Measurements from ENCODE around the gene FREM2. TPM values are rescaled to one million over a fixed set of nuclear protein-coding genes. Genes with fewer than 3 reads are reported as not detected.

The FREM2 gene
- total RNA-seq, 3 donors from 2014 or later = 0.03 TPM

DNA sequence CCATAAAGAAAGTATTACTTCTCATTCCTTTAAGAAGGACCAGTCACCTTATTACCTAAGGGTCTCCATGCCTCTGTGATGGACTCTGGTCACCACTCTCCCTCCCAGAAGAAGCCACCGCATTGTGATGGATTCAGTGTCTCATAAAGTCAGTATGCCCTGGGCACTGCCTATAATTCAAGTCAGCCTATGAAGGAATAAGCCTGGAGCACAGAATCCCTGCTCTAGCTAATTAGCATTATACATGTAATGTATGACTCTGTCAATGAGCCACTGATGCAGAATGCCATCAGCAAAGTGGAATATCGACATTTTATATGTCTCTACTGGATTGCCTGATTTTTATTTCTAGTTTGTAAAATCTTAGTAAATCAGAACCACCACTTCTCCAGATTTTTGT lies 14.9 kb upstream of the FREM2 start:
- DNase-seq (no peak), ATAC-seq (no peak)
- H3K4me1 Mint-ChIP-seq (ENCODE audit: low read depth) = no peaks in the 10 kb centered on the region
- no peaks in the 10 kb centered on the region for H3K36me3 Mint-ChIP-seq (ENCODE audit: insufficient read depth)
- H3K27me3 Mint-ChIP-seq (ENCODE audit: low read depth) = no peaks in the 10 kb centered on the region
- H3K9me3 Mint-ChIP-seq = no peaks in the 10 kb centered on the region
- no peak overlapping the region for H3K4me3 Mint-ChIP-seq

DNA sequence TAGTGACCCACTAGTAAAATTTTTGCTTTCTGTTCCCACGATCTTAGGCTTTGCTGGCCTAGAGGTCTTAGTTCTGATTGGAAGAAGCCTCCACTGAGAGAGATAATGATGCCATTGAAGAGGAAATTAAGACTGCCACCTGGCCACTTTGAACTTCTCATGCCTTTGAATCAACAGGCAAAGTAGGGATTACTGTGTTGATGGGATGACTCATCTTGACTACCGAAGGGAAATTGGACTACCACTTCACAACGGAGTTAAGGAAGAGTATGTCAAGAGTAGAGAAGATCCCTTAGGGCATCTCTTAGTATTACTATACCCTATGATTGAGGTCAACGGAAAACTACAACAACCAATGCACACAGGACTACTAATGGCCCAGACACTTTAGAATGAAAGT lies 12.7 kb upstream of the FREM2 start:
- no peaks in the 10 kb centered on the region for H3K36me3 Mint-ChIP-seq (ENCODE audit: insufficient read depth)

DNA sequence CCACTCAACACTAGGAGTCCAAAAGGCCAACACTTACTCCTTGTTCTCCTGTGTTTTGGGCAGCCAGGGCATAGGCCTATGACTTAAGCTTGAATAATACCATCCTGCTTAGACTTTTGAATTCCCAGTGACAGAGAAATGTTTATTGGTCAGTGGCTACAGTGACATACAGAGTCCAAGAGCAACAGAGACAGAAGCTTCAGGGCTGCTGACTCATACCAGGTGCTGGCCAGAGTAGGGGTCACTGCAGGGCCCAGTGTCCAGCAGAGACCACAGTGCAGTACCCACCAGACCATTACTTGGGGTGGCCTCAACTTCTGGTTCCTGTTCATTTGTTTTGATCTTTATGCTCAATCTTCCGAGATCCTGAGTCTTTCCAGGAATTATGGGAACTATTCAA lies 6.0 kb upstream of the FREM2 start:
- no peaks in the 10 kb centered on the region for H3K36me3 Mint-ChIP-seq (ENCODE audit: insufficient read depth)
- no peak for ATAC-seq

More for the DNA sequence above, 12.7 kb upstream of the FREM2 start:
- H3K9me3 Mint-ChIP-seq = no peaks in the 10 kb centered on the region
- no peaks in the 10 kb centered on the region for H3K4me1 Mint-ChIP-seq (ENCODE audit: low read depth)
- no peak overlapping the region for H3K4me3 Mint-ChIP-seq
- ATAC-seq (no peak), DNase-seq (no peak)
- H3K27me3 Mint-ChIP-seq (ENCODE audit: low read depth) = peaks cover 2% of the 10 kb centered on the region

DNA sequence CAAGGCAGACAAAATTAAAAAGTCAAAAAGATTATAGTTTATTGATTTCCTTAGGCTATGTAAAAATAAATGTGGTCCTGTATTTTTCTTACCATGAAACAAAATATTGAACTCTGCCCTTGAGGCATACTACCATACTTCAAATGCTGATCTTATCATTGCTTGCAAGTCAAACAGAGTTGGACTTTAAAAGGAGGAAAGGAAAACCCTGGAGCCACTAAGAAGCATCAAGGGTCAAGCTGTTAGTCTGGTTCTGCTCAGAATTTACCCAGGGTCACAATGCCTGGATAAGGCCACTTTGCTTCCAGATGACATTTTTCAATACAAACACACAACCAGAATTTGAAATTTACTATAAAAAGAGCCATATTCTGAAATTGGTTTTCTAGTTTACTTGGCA lies 2.2 kb upstream of the FREM2 start:
- ATAC-seq = no peak
- Mint-ChIP-seq H3K9me3 (no peaks in the 10 kb centered on the region), H3K36me3 (ENCODE audit: insufficient read depth) (no peaks in the 10 kb centered on the region), H3K27me3 (ENCODE audit: low read depth) (peaks cover 23% of the 10 kb centered on the region), H3K4me3 (no peak overlapping the region), H3K4me1 (ENCODE audit: low read depth) (no peaks in the 10 kb centered on the region)
- DNase-seq = no peak

More for the DNA sequence above, 6.0 kb upstream of the FREM2 start:
- H3K4me3 Mint-ChIP-seq = no peak overlapping the region
- no peaks in the 10 kb centered on the region for H3K4me1 Mint-ChIP-seq (ENCODE audit: low read depth)
- H3K9me3 Mint-ChIP-seq = no peaks in the 10 kb centered on the region
- H3K27me3 Mint-ChIP-seq (ENCODE audit: low read depth) = peaks cover 8% of the 10 kb centered on the region
- no peak for DNase-seq

DNA sequence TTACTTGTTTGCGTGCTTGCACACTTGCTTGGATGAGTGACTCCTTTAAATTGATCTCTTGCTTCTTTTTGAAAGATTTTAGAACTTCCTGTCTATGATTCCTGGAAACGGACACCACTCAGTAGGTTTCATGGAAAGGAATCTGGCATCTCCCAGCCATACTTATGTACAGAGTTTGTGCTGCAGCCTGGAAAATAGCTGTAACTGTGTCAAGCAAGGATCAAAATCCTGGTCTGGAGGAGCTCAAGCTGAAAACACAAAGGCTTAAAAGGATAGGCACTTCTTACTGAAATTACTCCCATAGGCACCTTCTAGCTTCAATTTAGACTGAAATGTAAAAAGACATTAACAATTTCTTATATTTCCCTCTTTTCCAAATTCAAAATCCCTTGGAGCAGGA lies 1.4 kb upstream of the FREM2 start:
- H3K9me3 Mint-ChIP-seq = no peaks in the 10 kb centered on the region
- ATAC-seq = no peak
- peaks cover 23% of the 10 kb centered on the region for H3K27me3 Mint-ChIP-seq (ENCODE audit: low read depth)
- H3K4me3 Mint-ChIP-seq = no peak overlapping the region
- no peaks in the 10 kb centered on the region for H3K4me1 Mint-ChIP-seq (ENCODE audit: low read depth)
- DNase-seq = no peak
- no peaks in the 10 kb centered on the region for H3K36me3 Mint-ChIP-seq (ENCODE audit: insufficient read depth)

DNA sequence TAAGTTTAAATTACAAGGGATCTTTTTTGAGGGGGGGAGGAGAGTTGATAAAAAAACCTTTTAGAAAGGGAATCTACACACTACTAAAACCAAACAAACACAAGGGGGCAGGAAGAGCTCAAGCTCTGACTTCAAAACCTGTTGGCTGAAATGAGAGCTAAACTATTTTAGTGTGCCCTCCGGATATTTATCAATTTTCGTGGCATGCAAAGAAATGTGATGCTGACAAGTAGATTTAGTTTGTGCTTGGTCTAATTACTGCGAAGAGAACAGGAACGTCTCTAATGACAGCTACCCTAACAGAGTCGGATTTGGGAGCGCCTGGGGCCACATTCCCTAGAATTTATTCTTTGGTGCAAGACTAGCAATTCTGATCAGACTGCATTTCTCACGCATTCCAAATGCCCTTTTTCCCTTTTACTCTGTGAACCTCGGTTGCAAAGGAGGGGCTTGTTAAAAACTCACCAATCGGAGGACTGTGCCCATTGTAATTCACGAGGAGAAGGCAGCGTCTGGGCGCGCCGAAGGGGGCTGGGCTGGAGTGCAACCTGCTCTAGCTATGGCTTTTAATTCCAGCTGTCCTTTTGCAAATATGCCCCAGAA lies 802 bp upstream of the FREM2 start:
- H3K27me3 Mint-ChIP-seq (ENCODE audit: low read depth) = peaks cover 23% of the 10 kb centered on the region
- no peak for DNase-seq
- H3K9me3 Mint-ChIP-seq = no peaks in the 10 kb centered on the region
- no peak for ATAC-seq
- no peaks in the 10 kb centered on the region for H3K4me1 Mint-ChIP-seq (ENCODE audit: low read depth)
- H3K4me3 Mint-ChIP-seq = no peak overlapping the region
- H3K36me3 Mint-ChIP-seq (ENCODE audit: insufficient read depth) = no peaks in the 10 kb centered on the region

DNA sequence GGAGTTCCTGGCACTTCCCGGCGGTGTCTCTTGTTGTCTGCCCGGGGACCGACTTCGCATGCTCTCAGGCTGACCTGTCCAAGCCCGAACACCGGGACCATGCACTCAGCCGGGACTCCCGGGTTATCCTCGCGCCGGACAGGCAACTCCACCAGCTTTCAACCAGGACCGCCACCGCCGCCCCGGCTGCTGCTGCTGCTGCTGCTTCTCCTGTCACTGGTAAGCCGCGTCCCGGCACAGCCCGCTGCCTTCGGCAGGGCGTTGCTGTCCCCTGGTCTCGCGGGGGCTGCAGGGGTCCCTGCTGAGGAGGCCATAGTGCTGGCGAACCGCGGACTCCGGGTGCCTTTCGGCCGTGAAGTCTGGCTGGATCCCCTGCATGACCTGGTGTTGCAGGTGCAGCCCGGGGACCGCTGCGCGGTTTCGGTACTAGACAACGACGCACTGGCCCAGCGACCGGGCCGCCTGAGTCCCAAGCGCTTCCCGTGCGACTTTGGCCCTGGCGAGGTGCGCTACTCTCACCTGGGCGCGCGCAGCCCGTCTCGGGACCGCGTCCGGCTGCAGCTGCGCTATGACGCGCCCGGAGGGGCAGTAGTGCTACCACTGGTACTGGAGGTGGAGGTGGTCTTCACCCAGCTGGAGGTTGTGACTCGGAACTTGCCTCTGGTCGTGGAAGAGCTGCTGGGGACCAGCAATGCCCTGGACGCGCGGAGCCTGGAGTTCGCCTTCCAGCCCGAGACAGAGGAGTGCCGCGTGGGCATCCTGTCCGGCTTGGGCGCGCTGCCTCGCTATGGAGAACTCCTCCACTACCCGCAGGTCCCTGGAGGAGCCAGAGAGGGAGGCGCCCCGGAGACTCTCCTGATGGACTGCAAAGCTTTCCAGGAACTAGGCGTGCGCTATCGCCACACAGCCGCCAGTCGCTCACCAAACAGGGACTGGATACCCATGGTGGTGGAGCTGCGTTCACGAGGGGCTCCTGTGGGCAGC lies 661 bp downstream of the FREM2 start:
- ATAC-seq = peak in 1 of 2 donors; percentile 38
- Mint-ChIP-seq H3K36me3 (ENCODE audit: insufficient read depth) (no peaks in the 10 kb centered on the region), H3K4me3 (no peak overlapping the region), H3K9me3 (no peaks in the 10 kb centered on the region), H3K27me3 (ENCODE audit: low read depth) (peaks cover 23% of the 10 kb centered on the region), H3K4me1 (ENCODE audit: low read depth) (no peaks in the 10 kb centered on the region)
- DNase-seq = no peak

DNA sequence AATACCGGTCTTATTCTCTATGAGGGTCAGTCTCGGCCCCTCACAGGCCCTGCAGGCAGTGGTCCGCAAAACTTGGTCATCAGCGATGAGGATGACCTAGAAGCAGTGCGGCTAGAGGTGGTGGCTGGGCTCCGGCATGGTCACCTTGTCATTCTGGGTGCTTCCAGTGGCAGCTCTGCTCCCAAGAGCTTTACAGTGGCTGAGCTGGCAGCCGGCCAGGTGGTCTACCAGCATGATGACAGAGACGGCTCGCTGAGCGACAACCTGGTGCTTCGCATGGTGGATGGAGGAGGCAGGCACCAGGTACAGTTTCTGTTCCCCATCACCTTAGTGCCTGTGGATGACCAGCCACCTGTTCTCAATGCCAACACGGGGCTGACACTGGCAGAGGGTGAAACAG lies 1.8 kb downstream of the FREM2 start:
- H3K4me1 Mint-ChIP-seq (ENCODE audit: low read depth) = no peaks in the 10 kb centered on the region
- DNase-seq (no peak), ATAC-seq (no peak)
- H3K36me3 Mint-ChIP-seq (ENCODE audit: insufficient read depth) = no peaks in the 10 kb centered on the region
- H3K4me3 Mint-ChIP-seq = no peak overlapping the region
- peaks cover 23% of the 10 kb centered on the region for H3K27me3 Mint-ChIP-seq (ENCODE audit: low read depth)
- no peaks in the 10 kb centered on the region for H3K9me3 Mint-ChIP-seq

DNA sequence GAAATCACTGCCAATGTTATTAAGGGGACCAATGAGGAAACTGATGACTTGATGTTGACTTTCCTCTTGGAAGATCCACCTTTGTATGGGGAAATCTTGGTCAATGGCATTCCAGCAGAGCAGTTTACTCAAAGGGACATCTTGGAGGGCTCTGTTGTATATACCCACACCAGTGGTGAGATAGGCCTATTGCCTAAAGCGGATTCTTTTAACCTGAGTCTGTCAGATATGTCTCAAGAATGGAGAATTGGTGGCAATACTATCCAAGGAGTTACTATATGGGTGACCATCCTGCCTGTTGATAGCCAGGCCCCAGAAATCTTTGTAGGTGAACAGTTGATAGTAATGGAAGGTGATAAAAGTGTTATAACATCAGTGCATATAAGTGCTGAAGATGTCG lies 3.4 kb downstream of the FREM2 start:
- Mint-ChIP-seq H3K4me3 (no peak overlapping the region), H3K4me1 (ENCODE audit: low read depth) (no peaks in the 10 kb centered on the region), H3K36me3 (ENCODE audit: insufficient read depth) (no peaks in the 10 kb centered on the region), H3K9me3 (no peaks in the 10 kb centered on the region), H3K27me3 (ENCODE audit: low read depth) (peaks cover 19% of the 10 kb centered on the region)
- DNase-seq (no peak), ATAC-seq (no peak)

DNA sequence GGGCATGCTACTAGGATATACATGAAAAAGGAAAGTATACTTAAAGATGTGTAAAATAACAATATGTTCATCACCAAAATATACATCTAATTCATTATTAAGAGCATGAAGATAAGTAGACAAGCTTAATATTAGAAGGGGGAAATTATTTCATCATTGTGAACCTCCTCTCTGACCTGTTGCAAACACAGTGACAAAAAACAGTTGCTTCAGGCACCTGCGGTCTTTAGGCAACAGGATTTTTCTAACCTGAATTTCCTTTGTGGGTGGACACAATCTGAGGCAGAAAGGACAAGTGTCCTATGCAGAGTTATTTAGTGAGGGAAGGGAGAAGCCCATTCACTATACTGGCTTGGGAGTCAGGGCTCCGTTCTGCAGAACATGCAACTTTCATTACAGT lies 6.3 kb downstream of the FREM2 start:
- Mint-ChIP-seq H3K9me3 (no peaks in the 10 kb centered on the region), H3K4me3 (no peak overlapping the region), H3K27me3 (ENCODE audit: low read depth) (peaks cover 2% of the 10 kb centered on the region), H3K36me3 (ENCODE audit: insufficient read depth) (no peaks in the 10 kb centered on the region), H3K4me1 (ENCODE audit: low read depth) (no peaks in the 10 kb centered on the region)
- DNase-seq (no peak), ATAC-seq (no peak)

DNA sequence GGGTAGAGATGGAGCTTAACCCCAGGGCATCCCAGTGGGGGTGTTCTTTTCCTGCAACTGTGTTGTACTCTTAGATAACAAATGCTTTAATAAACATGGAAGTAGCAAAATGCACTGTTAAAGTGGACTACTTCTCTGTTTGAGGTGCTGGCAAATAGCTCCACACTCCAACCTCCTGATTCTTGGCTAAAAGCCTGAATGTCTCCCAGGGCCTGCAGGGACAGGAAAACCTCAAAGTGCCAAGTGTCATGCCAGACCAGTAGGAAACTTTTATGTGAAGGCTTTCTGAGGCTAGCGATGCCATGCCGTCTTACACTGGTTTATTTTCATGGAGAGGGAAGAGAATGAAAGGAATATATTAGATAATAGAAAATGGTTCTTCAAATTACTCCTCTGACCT lies 6.8 kb downstream of the FREM2 start:
- DNase-seq (no peak), ATAC-seq (no peak)
- H3K36me3 Mint-ChIP-seq (ENCODE audit: insufficient read depth) = no peaks in the 10 kb centered on the region
- H3K9me3 Mint-ChIP-seq = no peaks in the 10 kb centered on the region
- H3K27me3 Mint-ChIP-seq (ENCODE audit: low read depth) = no peaks in the 10 kb centered on the region
- no peaks in the 10 kb centered on the region for H3K4me1 Mint-ChIP-seq (ENCODE audit: low read depth)
- H3K4me3 Mint-ChIP-seq = no peak overlapping the region

DNA sequence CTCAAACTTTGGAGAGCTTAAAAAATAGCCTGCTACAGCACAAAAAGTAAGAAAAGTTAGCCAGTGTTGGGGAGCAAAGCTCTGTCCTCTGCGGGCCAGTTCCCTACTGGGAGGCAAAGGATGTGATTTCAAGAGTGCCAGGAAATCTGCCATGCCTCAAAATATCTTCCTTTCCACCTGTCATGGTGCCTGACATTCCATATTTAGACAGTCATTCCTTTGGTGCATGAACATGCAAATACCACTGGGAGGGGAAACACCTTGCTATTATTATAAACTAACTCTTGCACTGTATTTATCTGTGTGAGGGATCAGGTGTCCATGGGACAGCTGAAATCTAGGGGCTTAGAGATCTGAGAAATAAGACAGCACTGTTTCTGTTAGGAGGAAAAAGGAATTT lies 10.3 kb downstream of the FREM2 start:
- H3K9me3 Mint-ChIP-seq = no peaks in the 10 kb centered on the region
- no peaks in the 10 kb centered on the region for H3K4me1 Mint-ChIP-seq (ENCODE audit: low read depth)
- DNase-seq = no peak
- H3K27me3 Mint-ChIP-seq (ENCODE audit: low read depth) = no peaks in the 10 kb centered on the region
- no peaks in the 10 kb centered on the region for H3K36me3 Mint-ChIP-seq (ENCODE audit: insufficient read depth)
- ATAC-seq = no peak
- H3K4me3 Mint-ChIP-seq = no peak overlapping the region

DNA sequence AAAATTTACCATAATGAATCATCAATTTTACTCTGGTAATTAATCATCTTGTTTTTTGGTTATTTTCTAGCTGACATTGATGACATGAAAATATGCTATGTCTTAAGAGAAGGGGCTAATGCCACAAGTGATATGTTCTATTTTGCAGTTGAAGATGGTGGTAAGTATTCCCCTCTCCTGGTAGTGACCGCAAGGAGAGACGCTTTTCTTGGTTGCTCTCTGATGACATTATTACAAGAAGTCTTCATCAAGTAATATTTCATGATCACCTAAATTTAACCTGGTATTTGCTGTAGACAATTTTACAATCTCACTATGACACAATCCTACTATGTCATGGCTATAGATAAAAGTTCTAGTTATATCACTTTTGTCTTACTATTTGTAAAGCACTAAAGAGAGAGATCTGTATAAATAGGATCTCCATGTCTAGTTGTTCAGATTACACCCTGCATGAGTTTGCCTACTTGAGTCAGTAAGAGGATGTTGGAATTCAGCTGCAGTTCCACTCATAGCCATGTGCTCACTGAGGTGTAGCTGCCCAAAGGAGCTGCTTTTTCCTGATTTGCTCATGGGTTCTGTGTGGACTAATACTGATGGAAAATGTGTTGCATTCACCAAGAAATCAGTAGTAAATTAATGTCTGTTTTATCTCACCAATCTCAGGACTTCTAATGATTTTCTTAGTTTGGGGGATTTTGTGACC lies 10.9 kb downstream of the FREM2 start:
- ATAC-seq (no peak), DNase-seq (no peak)
- H3K4me3 Mint-ChIP-seq = no peak overlapping the region
- H3K36me3 Mint-ChIP-seq (ENCODE audit: insufficient read depth) = no peaks in the 10 kb centered on the region
- H3K4me1 Mint-ChIP-seq (ENCODE audit: low read depth) = no peaks in the 10 kb centered on the region
- H3K27me3 Mint-ChIP-seq (ENCODE audit: low read depth) = no peaks in the 10 kb centered on the region
- no peaks in the 10 kb centered on the region for H3K9me3 Mint-ChIP-seq

DNA sequence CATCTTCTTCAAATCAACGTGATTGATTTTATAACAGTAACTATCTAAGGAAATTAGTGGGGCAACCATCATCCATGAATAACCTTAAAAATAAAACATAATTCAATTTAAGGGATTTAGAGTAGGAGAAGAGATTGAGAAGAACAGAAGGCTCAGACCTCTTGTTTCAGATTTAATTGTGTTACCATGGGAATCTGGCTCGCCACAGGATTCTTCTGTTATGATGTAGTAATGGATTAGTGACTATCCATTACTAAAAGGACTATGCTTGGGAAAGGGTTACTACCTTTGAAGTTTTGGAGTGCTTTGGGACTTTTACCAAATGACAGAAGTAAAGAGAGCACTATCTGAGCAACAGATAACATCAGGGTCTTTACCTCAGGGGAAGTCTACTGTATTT lies 13.2 kb downstream of the FREM2 start:
- Mint-ChIP-seq H3K4me3 (no peak overlapping the region), H3K9me3 (no peaks in the 10 kb centered on the region), H3K36me3 (ENCODE audit: insufficient read depth) (no peaks in the 10 kb centered on the region), H3K4me1 (ENCODE audit: low read depth) (no peaks in the 10 kb centered on the region), H3K27me3 (ENCODE audit: low read depth) (no peaks in the 10 kb centered on the region)
- ATAC-seq (no peak), DNase-seq (no peak)

Measured in activated T-cell treated with anti-CD3 and anti-CD28 coated beads, Interleukin-2, amount 50 U/mL, for 4 hours (primary cell).